K562 (cell line): ENCODE results near the gene RTCB. TPM values are rescaled to one million over a fixed set of nuclear protein-coding genes. Genes with fewer than 3 reads are reported as not detected.

ENCODE experiments used
- ATAC-seq: fragments of 200-7000 bp; cut with Tn5 transposase; 3 replicates; pipeline ENCODE4 v1.9.1; 2020; ENCODE audit warnings: moderate library complexity
- BruUV-seq: library from RNA; stranded (reverse); fragments of 400-500 nt; replicated peaks from 2 replicates; lab custom pipeline; 2021; lab: Mats Ljungman, UMichigan
- CTCF ChIA-PET: fragments of 300-600 bp; formaldehyde crosslinking; extraction: SDS; loops from one replicate; lab custom pipeline; 2021; ENCODE audit warnings: low intra/inter-chr PET ratio; lab: Yijun Ruan, JAX
- POLR2A ChIA-PET: fragments of 300-600, 350-650 bp; sonication (Branson Sonifier 250); formaldehyde crosslinking; extraction: SDS; loops from one replicate; lab custom pipeline; 2021; ENCODE audit warnings: antibody characterized with exemption, inconsistent platforms; lab: Yijun Ruan, JAX
- DNase-seq, 4 experiments: peaks; one replicate each; pipeline versions ENCODE4 v3.0.0 to v3.0.0-alpha.2; 2011 to 2018; ENCODE audit warnings: low spot score in 3 of 4, mixed read lengths in 3 of 4; ENCODE audit errors: extremely low read depth in 1 of 4
- FAIRE-seq: peaks from 2 replicates; lab custom pipeline; 2011; peaks lifted over from hg19 to GRCh38; lab: Jason Lieb, UNC
- H2AFZ ChIP-seq: 2 replicates; pipeline ENCODE4 v1.6.0; 2011; ENCODE audit warnings: low read depth, low read length, control low read depth, inconsistent platforms
- H3K27ac ChIP-seq: fragments of 200-600 bp; 3 replicates; pipeline ENCODE4 v1.8.0; 2011; ENCODE audit warnings: low read depth, mild to moderate bottlenecking, control low read depth, inconsistent platforms, low read length, moderate library complexity, mixed read lengths; ENCODE audit errors: extremely low read depth
- H3K27me3 ChIP-seq, 2 experiments: fragments of 300-600 bp in 1 of 2; 2 replicates in 1 of 2; 3 replicates in 1 of 2; pipeline versions ENCODE4 v1.6.0 to v1.8.0; 2011; ENCODE audit warnings: inconsistent platforms in 2 of 2, low read length in 2 of 2, mild to moderate bottlenecking in 1 of 2, mixed read lengths in 1 of 2, moderate library complexity in 1 of 2; ENCODE audit not compliant: control insufficient read depth in 2 of 2, insufficient read depth in 2 of 2
- H3K36me3 ChIP-seq: fragments of 300-600 bp; 3 replicates; pipeline ENCODE4 v1.8.0; 2011; ENCODE audit warnings: mild to moderate bottlenecking, low read length, inconsistent platforms; ENCODE audit not compliant: control insufficient read depth, insufficient read depth
- H3K4me1 ChIP-seq, 2 experiments: fragments of 200-600 bp in 1 of 2; replicated peaks in 1 of 2; 2 replicates in 1 of 2; 3 replicates in 1 of 2; pipeline versions ENCODE4 v1.5.1 to v1.8.0; 2011; ENCODE audit warnings: inconsistent platforms in 2 of 2, low read length in 2 of 2, mild to moderate bottlenecking in 1 of 2, mixed read lengths in 1 of 2, moderate library complexity in 1 of 2; ENCODE audit not compliant: control insufficient read depth in 2 of 2, insufficient read depth in 2 of 2
- H3K4me2 ChIP-seq: 2 replicates; pipeline ENCODE4 v1.6.1; 2011; ENCODE audit warnings: low read length, control low read depth, inconsistent platforms, mixed read lengths; ENCODE audit not compliant: insufficient read depth
- H3K4me3 ChIP-seq: fragments of 200-600 bp; sonication (generic), shearing (Covaris generic); 2 replicates; pipeline ENCODE4 v1.5.1; 2016; ENCODE audit warnings: control low read depth, inconsistent platforms
- H3K79me2 ChIP-seq: fragments of 200-600 bp; 3 replicates; pipeline ENCODE4 v1.8.0; 2011; ENCODE audit warnings: low read length, inconsistent platforms; ENCODE audit not compliant: control insufficient read depth, insufficient read depth
- H3K9ac ChIP-seq, 2 experiments: 2 replicates each; pipeline versions ENCODE4 v1.6.0 to v1.6.1; 2011; ENCODE audit warnings: low read depth in 2 of 2, low read length in 2 of 2, control low read depth in 1 of 2, inconsistent platforms in 1 of 2, mild to moderate bottlenecking in 1 of 2, mixed read lengths in 1 of 2; ENCODE audit not compliant: insufficient read depth in 1 of 2
- H3K9me1 ChIP-seq: one replicate; pipeline ENCODE4 v1.6.0; 2011; ENCODE audit warnings: inconsistent platforms, mild to moderate bottlenecking, low read length, moderate library complexity; ENCODE audit not compliant: control insufficient read depth, insufficient read depth
- H3K9me3 ChIP-seq: replicated peaks from 2 replicates; pipeline ENCODE4 v1.5.1; 2011; ENCODE audit warnings: low read depth, low read length, inconsistent platforms; ENCODE audit not compliant: control insufficient read depth, insufficient read depth
- H4K20me1 ChIP-seq: replicated peaks from 2 replicates; pipeline ENCODE4 v1.6.1; 2011; ENCODE audit warnings: low read length, inconsistent platforms, mixed read lengths; ENCODE audit not compliant: control insufficient read depth, insufficient read depth
- ARHGAP35 ChIP-seq: fragments of 450-650 bp; IDR thresholded peaks from 2 replicates; pipeline ENCODE4 v1.6.1; 2018; ENCODE audit not compliant: partially characterized antibody
- ARNT ChIP-seq, 2 experiments: fragments of 450-650 bp; IDR thresholded peaks; 2 replicates each; pipeline ENCODE4 v1.6.1; 2016; ENCODE audit warnings: mild to moderate bottlenecking in 1 of 2
- CEBPB ChIP-seq: fragments of 450-650 bp; IDR thresholded peaks from 2 replicates; pipeline ENCODE4 v1.6.1; 2016; ENCODE audit warnings: missing genetic modification characterization, missing compliant biosample characterization
- ELF1 ChIP-seq: fragments of 200-800 bp; sonication (Bioruptor generic); IDR thresholded peaks from 2 replicates; pipeline ENCODE4 v1.6.1; 2016; ENCODE audit warnings: missing genetic modification characterization, missing compliant biosample characterization
- ELF4 ChIP-seq: fragments of 450-650 bp; formaldehyde crosslinking; IDR thresholded peaks from 2 replicates; pipeline ENCODE4 v1.4.0; 2022; ENCODE audit warnings: missing genetic modification characterization
- FOXO4 ChIP-seq: fragments of 450-650 bp; formaldehyde crosslinking; IDR thresholded peaks from 2 replicates; pipeline ENCODE4 v1.4.0; 2020; ENCODE audit warnings: mild to moderate bottlenecking, moderate library complexity
- KDM2B ChIP-seq: fragments of 250-450 bp; sonication (Bioruptor Pico); IDR thresholded peaks from 2 replicates; pipeline ENCODE4 v1.8.0; 2021; ENCODE audit warnings: mild to moderate bottlenecking, moderate library complexity
- MCM7 ChIP-seq, 2 experiments: fragments of 450-650 bp; IDR thresholded peaks; 2 replicates each; pipeline ENCODE4 v1.6.1; 2016 to 2018
- NFYB ChIP-seq: IDR thresholded peaks from 2 replicates; pipeline ENCODE4 v1.6.1; 2011; ENCODE audit warnings: mild to moderate bottlenecking, moderate library complexity; ENCODE audit not compliant: insufficient read length; ENCODE audit errors: extremely low read depth
- RBM14 ChIP-seq: fragments of 200-400 bp; formaldehyde crosslinking; IDR thresholded peaks from 2 replicates; pipeline ENCODE4 v1.6.1; 2018; ENCODE audit warnings: low read depth, mild to moderate bottlenecking, low read length, moderate library complexity, borderline replicate concordance; ENCODE audit not compliant: insufficient read depth
- RFX1 ChIP-seq: fragments of 450-650 bp; IDR thresholded peaks from 2 replicates; pipeline ENCODE4 v1.6.1; 2016; ENCODE audit warnings: mild to moderate bottlenecking, moderate library complexity
- SMAD4 ChIP-seq: fragments of 250-450 bp; sonication (Bioruptor Pico); conservative IDR thresholded peaks from 2 replicates; pipeline ENCODE4 v1.8.0; 2021; ENCODE audit warnings: inconsistent platforms, mild to moderate bottlenecking, moderate library complexity
- SMARCA5 ChIP-seq: fragments of 450-650 bp; IDR thresholded peaks from 2 replicates; pipeline ENCODE4 v1.6.1; 2016
- SMARCE1 ChIP-seq: fragments of 450-650 bp; IDR thresholded peaks from 2 replicates; pipeline ENCODE4 v1.7.1; 2016; ENCODE audit warnings: mild to moderate bottlenecking
- XRCC3 ChIP-seq: fragments of 450-650 bp; IDR thresholded peaks from 2 replicates; pipeline ENCODE4 v1.6.1; 2017; ENCODE audit warnings: mild to moderate bottlenecking, moderate library complexity
- ZNF644 ChIP-seq: fragments of 200-800 bp; sonication (Bioruptor generic); IDR thresholded peaks from 2 replicates; pipeline ENCODE4 v1.6.1; 2016; ENCODE audit warnings: low read depth, missing genetic modification characterization, missing compliant biosample characterization
- WGBS: fragments of 100-300 bp; shearing (Covaris generic); methylation state at CpG from one replicate; pipeline ENCODE4 v1.1.6; 2016; ENCODE audit warnings: low coverage, mixed read lengths; ENCODE audit not compliant: insufficient coverage; ENCODE audit errors: missing lambda C conversion rate; 5-methylcytosine and 5-hydroxymethylcytosine counted together
- in situ Hi-C: fragments of 300-500 bp; cut with MboI; formaldehyde crosslinking; loops from 4 replicates; pipeline ENCODE4 v1.15.0; 2018; ENCODE audit warnings: inconsistent platforms, mixed read lengths
- intact Hi-C: fragments of 100-400 bp; cut with micrococcal nuclease; formaldehyde crosslinking; loops from 2 replicates; pipeline ENCODE4 v1.14.2; 2022
- polyA plus RNA-seq, 8 experiments: library from polyadenylated mRNA; depleted of rRNA in 4 of 8; stranded (reverse) in 5 of 8; unstranded in 3 of 8; fragments of >200 nt; fragmentation: Nextera tagmentation in 2 of 8; fragmentation: Illumina TruSeq in 1 of 8; extraction: Ambion mirVana in 2 of 8; extraction: Trizol in 1 of 8; gene quantifications; 2 replicates each; pipeline versions ENCODE4 v1.2.1 to v1.2.3, GENCODE V29; 2011 to 2014; ENCODE audit warnings: inconsistent platforms in 1 of 8, missing spikeins in 1 of 8
- total RNA-seq, 7 experiments: library from RNA; depleted of rRNA in 6 of 7; stranded (reverse); fragments of >200 nt in 6 of 7; fragmentation: Illumina TruSeq in 2 of 7; extraction: Trizol in 2 of 7; gene quantifications; 2 replicates each; pipeline versions ENCODE4 v1.2.1 to v1.2.3, GENCODE V29; 2011 to 2021; ENCODE audit warnings: low replicate concordance in 1 of 7

RTCB gene
- total and polyA plus RNA-seq, 9 of the 15 experiments (the other 6 are each of a cell fraction or from before 2014, with no cell fraction given) = 80.3 to 269 (median 92.3) TPM

- H3K36me3 ChIP-seq = no peaks in the 10 kb centered on the region
- ChIA-PET POLR2A (no interaction called here), CTCF (interaction anchor here (0.6 to 0.7 kb wide), 2 partner anchors 10 to 28 kb away, joined by 3 read pairs; no protein-coding TSS in a partner anchor)
- TF ChIP-seq NFYB (no peak), ARNT (IDR thresholded peaks at IDR 0.05) (no peak), ELF1 (tag) (no peak)
- intact Hi-C loops (loop anchor here (10.0 kb wide), 1 partner anchor 401 kb away; no protein-coding TSS in a partner anchor), in situ Hi-C loops (no loop called here)
- no TSS peak for BruUV-seq
- no peak overlapping the region for H2AFZ ChIP-seq
- no peak overlapping the region for H3K9ac ChIP-seq
- WGBS = 10% methylated on average over 6 of the region's 7 CpGs
- peaks cover 0 to 8% of the 10 kb centered on the region in 2 experiments; a peak in 3 of 5 replicates for H3K4me1 ChIP-seq
- no peak for ATAC-seq
- H3K79me2 ChIP-seq = no peaks in the 10 kb centered on the region
- FAIRE-seq = no peak
- no peaks in the 10 kb centered on the region for H3K9me3 ChIP-seq
- no peaks in the 10 kb centered on the region for H3K27me3 ChIP-seq
- no peak overlapping the region for H3K4me2 ChIP-seq
- H3K4me3 ChIP-seq = no peak overlapping the region
- no peak for DNase-seq
- H3K27ac ChIP-seq = no peak overlapping the region
- H3K9me1 ChIP-seq = no peaks in the 10 kb centered on the region
- H4K20me1 ChIP-seq = no peaks in the 10 kb centered on the region; the same call in 1 of the 2 replicates
Measured at GRCh38 chr22:32375678-32376450, 36.2 kb downstream of the RTCB start.

- 9% methylated on average over 4 of the region's 5 CpGs for WGBS
- Histone ChIP-seq H3K79me2 (no peaks in the 10 kb centered on the region), H3K9me3 (no peaks in the 10 kb centered on the region), H4K20me1 (no peaks in the 10 kb centered on the region), H2AFZ (no peak overlapping the region), H3K4me2 (no peak overlapping the region), H3K27me3 (peaks cover 0 to 3% of the 10 kb centered on the region in 2 experiments; a peak in 2 of 5 replicates), H3K4me3 (no peak overlapping the region), H3K9me1 (no peaks in the 10 kb centered on the region), H3K9ac (no peak overlapping the region), H3K27ac (no peak overlapping the region), H3K36me3 (no peaks in the 10 kb centered on the region), H3K4me1 (no peaks in the 10 kb centered on the region)
- DNase-seq = no peak
- no peak for ATAC-seq
- CTCF ChIA-PET = no interaction called here
- in situ Hi-C loops = no loop called here
- no peak for FAIRE-seq
- POLR2A ChIA-PET = no interaction called here
- intact Hi-C loops = no loop called here
- BruUV-seq = no TSS peak
- no peak for TF ChIP-seq CEBPB (tag)
- TF ChIP-seq RBM14 = no peak
- TF ChIP-seq SMAD4 (CRISPR knock-in tag) = no peak
- TF ChIP-seq SMARCA5 = no peak
- TF ChIP-seq XRCC3 = no peak
- TF ChIP-seq MCM7 (IDR thresholded peaks at IDR 0.05) = no peak
- TF ChIP-seq ELF4 (CRISPR knock-in tag) = no peak
- TF ChIP-seq FOXO4 (CRISPR knock-in tag) = no peak
- TF ChIP-seq ZNF644 (tag) = no peak
- no peak for TF ChIP-seq RFX1
- TF ChIP-seq KDM2B (CRISPR knock-in tag) = no peak
- no peak for TF ChIP-seq SMARCE1
- TF ChIP-seq ARHGAP35 = no peak
Measured at GRCh38 chr22:32364210-32364609, 47.8 kb downstream of the RTCB start.
